Left lung (tissue), 10 donors: ENCODE data around the gene ACSBG1. TPM values are rescaled to one million over a fixed set of nuclear protein-coding genes. Genes with fewer than 3 reads are reported as not detected.
A peak's percentile ranks its signal among the peaks of the same experiment; 100 is the strongest.
"Not testable (repeated sequence)": the region's sequence is repeated elsewhere in the genome, so short reads cannot be mapped to it uniquely, and the experiment has no call there.

Experiments
- ATAC-seq: fragments of 200-7000 bp; cut with Tn5 transposase; one replicate; pipeline ENCODE4 v1.9.1; 2020; ENCODE audit warnings: moderate library complexity
- DNase-seq, 4 donors: peaks; one replicate each; pipeline ENCODE4 v3.0.0-alpha.2; 2013 to 2020
- H3K27ac ChIP-seq, 2 donors: fragments of 200-600 bp; sonication (generic) in 1 of 2; one replicate each; pipeline versions ENCODE4 v1.5.0 to v1.8.0; 2020 to 2021
- H3K27me3 ChIP-seq, 2 donors: fragments of 200-600 bp; sonication (generic) in 1 of 2; one replicate each; pipeline versions ENCODE4 v1.5.0 to v1.8.0; 2020 to 2021
- H3K36me3 ChIP-seq, 2 donors: fragments of 200-600 bp; sonication (generic) in 1 of 2; one replicate each; pipeline versions ENCODE4 v1.5.0 to v1.8.0; 2020 to 2021
- H3K4me1 ChIP-seq, 2 donors: fragments of 200-600 bp; one replicate each; pipeline ENCODE4 v1.8.0; 2021
- H3K4me3 ChIP-seq, 2 donors: fragments of 200-600 bp; sonication (generic) in 1 of 2; one replicate each; pipeline versions ENCODE4 v1.5.0 to v1.8.0; 2020 to 2021; ENCODE audit warnings: mild to moderate bottlenecking in 1 of 2
- H3K9me3 ChIP-seq, 2 donors: fragments of 200-600 bp; sonication (generic) in 1 of 2; one replicate each; pipeline versions ENCODE4 v1.5.0 to v1.8.0; 2020 to 2021
- CTCF ChIP-seq, 2 donors: fragments of 200-600 bp; sonication (generic) in 1 of 2; IDR thresholded peaks; one replicate each; pipeline versions ENCODE4 v1.5.0 to v1.8.0; 2021; ENCODE audit warnings: antibody characterized with exemption in 2 of 2
- intact Hi-C, 2 donors: fragments of 100-400 bp; cut with DNase I; formaldehyde crosslinking; loops; one replicate each; pipeline versions ENCODE4 v1.11.2 to v1.14.2; 2022
- polyA plus RNA-seq, 6 donors: library from polyadenylated mRNA; unstranded; fragments of 120-200 nt; gene quantifications; one replicate each; pipeline ENCODE4 v1.2.1, GENCODE V29; 2013; ENCODE audit not compliant: insufficient read length in 6 of 6
- total RNA-seq, 2 donors: library from RNA; stranded (reverse); fragmentation: NEBNext Ultra II Directional; extraction: Animal tissue kit (Norgen Biotek cat#: 25700); gene quantifications; one replicate each; pipeline ENCODE4 v1.2.1, GENCODE V29; 2021
- donor health status: DM: no; HTN: yes; CAD: no.
- donor health status: DM: no; HTN: no; CAD: no.

ACSBG1 gene
- total and polyA plus RNA-seq, 8 donors, result 0.42 to 1.9 (median 0.79) TPM; not detected in 1

- ATAC-seq, result no peak
- H3K4me1 ChIP-seq, result peaks cover 12 to 20% of the 10 kb centered on the region in 2 donors
- H3K36me3 ChIP-seq, result peaks cover 0 to 55% of the 10 kb centered on the region in 2 donors
- no peaks in the 10 kb centered on the region for H3K27me3 ChIP-seq
- H3K27ac ChIP-seq, result no peak overlapping the region
- no peaks in the 10 kb centered on the region for H3K9me3 ChIP-seq
- no peak for DNase-seq
- no peak for TF ChIP-seq CTCF (IDR thresholded peaks at IDR 0.05)
- no peak overlapping the region for H3K4me3 ChIP-seq
- intact Hi-C loops, result no loop called here
Observed at GRCh38 chr15:78157203-78157602, 77.2 kb downstream of the ACSBG1 start.

- H3K36me3 ChIP-seq, result peaks cover 0 to 49% of the 10 kb centered on the region in 2 donors
- no peaks in the 10 kb centered on the region for H3K9me3 ChIP-seq
- no peak overlapping the region for H3K4me3 ChIP-seq
- ATAC-seq (no peak), DNase-seq (no peak)
- no peaks in the 10 kb centered on the region for H3K27me3 ChIP-seq
- intact Hi-C loops, result no loop called here
- H3K4me1 ChIP-seq, result peaks cover 12 to 20% of the 10 kb centered on the region in 2 donors
- H3K27ac ChIP-seq, result no peak overlapping the region
- TF ChIP-seq CTCF (IDR thresholded peaks at IDR 0.05), result no peak
Observed at GRCh38 chr15:78156653-78157052, 77.7 kb downstream of the ACSBG1 start.

GRCh38 chr15:78155355-78155939 is 78.9 kb downstream of the ACSBG1 start:
- ATAC-seq, result no peak

GRCh38 chr15:78154955-78155354 is 79.4 kb downstream of the ACSBG1 start:
- intact Hi-C loops, result no loop called here

More at GRCh38 chr15:78155355-78155939, 78.9 kb downstream of the ACSBG1 start:
- Histone ChIP-seq H3K9me3 (no peaks in the 10 kb centered on the region), H3K4me3 (no peak overlapping the region), H3K27ac (peak overlapping the region in 1 of 2 donors; percentile 13), H3K36me3 (peaks cover 0 to 37% of the 10 kb centered on the region in 2 donors), H3K4me1 (peaks cover 14 to 31% of the 10 kb centered on the region in 2 donors), H3K27me3 (no peaks in the 10 kb centered on the region)
- peak in 1 of 4 donors; percentile 48 for DNase-seq
- no peak for TF ChIP-seq CTCF (IDR thresholded peaks at IDR 0.05)
- intact Hi-C loops, result no loop called here

GRCh38 chr15:78151075-78151474 is 83.3 kb downstream of the ACSBG1 start:
- peaks cover 23 to 48% of the 10 kb centered on the region in 2 donors for H3K4me1 ChIP-seq
- H3K36me3 ChIP-seq, intact Hi-C loops, ATAC-seq, H3K4me3 ChIP-seq, H3K27me3 ChIP-seq, DNase-seq, H3K27ac ChIP-seq, H3K9me3 ChIP-seq: not testable (repeated sequence)

More at GRCh38 chr15:78154955-78155354, 79.4 kb downstream of the ACSBG1 start:
- ATAC-seq (no peak), DNase-seq (no peak)
- H3K27me3 ChIP-seq, result no peaks in the 10 kb centered on the region
- no peak for TF ChIP-seq CTCF (IDR thresholded peaks at IDR 0.05)
- no peak overlapping the region for H3K27ac ChIP-seq
- H3K4me1 ChIP-seq, result peaks cover 19 to 36% of the 10 kb centered on the region in 2 donors
- peaks cover 0 to 32% of the 10 kb centered on the region in 2 donors for H3K36me3 ChIP-seq
- H3K9me3 ChIP-seq, result no peaks in the 10 kb centered on the region
- no peak overlapping the region for H3K4me3 ChIP-seq
